NCI-H526 (cell line): Measurements from ENCODE around the gene RHD.
"Not testable (repeated sequence)": the region's sequence is repeated elsewhere in the genome, so short reads cannot be mapped to it uniquely, and the experiment has no call there.

Source experiments
- DNase-seq, 2 experiments: peaks; one replicate each; lab custom pipeline; 2025; lab: John Stamatoyannopoulos, UW

RHD gene

GRCh38 chr1:25355841-25356395, 83.6 kb downstream of the RHD start:
- DNase-seq, result no peak

DNA sequence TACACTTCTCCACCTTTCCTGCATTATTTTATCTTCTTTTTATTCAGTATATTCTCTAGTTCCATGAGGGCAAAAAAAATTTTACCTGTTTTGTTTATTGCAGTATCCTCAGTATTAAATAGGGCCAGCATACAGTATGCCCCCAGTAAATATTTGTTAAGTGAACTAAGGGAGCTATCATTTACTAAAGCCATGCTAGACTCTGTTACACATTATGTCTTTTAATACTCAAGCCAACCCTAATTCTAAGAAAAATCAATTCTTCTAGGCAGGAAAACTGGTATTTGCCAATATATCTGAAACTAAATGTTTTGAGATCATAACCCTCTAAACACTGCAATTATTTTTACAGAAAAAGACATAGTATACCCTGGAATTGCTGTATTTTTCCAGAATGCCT, 84.1 kb downstream of the RHD start:
- no peak for DNase-seq

- DNase-seq, result no peak
These were observed 84.5 kb downstream of the RHD start for GRCh38 chr1:25356848-25357247.

DNA sequence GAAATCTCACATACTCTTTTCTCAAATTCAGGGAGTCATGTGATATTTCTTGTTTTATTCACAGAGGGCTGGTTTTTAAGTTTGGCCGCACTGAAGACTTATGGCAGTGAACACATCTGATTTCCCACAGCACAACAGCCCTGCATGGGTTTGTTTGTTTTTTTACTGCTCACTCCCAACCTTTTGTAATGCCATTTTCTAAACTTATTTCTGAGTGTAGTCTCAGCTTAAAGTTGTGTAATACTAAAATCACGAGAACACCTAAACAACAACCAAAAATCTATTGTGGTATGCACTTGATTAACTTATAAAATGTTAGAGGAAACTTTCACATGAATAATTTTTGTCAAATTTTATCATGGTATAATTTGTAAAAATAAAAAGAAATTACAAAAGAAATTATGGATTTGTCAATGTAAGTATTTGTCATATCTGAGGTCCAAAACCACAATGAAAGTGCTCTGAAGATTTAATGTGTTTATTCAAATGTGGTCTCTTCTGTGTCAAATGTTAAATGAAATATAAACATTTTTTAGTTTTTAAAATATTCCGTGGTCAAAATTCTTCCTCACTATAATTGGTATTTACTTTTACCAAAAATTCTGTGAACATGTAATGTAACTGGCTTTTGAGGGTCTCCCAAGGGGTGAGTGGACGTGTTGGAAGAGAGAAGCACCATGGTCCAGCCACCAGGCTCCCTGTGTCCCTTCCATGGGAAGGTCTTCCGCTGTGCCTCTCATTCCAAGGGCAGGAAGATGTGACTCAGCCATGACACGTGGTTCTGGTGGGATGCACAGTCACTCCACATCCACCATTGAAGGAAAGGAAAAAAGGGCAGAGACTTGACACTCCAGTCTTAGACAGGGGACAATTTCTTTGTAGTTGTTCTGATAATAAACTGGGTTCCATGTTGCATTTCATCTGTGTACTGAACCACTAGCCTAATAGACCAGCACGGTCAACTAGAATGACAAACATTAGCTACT, 88.6 kb downstream of the RHD start:
- DNase-seq, result no peak

DNA sequence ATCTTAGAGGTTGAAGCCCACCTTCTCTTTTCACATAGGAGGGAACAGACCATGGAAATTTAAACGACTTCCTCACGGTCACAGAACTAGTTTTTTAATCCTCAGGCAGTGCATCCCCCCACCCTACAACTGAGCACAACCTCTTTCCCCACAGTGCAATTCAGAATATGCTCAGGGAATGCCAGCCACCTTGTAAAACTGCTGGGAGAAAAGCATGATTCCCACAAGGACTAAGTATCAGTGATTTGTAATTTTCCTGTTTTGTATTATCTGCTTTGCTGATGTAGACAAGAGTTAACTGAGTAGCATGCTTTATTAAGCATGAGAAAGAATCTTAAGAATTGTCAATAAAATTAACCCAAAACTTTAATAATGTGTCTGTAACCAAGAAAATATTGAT, 89.6 kb downstream of the RHD start:
- DNase-seq, result no peak

GRCh38 chr1:25362634-25363559, 90.6 kb downstream of the RHD start:
- DNase-seq, result not testable (repeated sequence)

- no peak for DNase-seq
These were observed 96.9 kb downstream of the RHD start for GRCh38 chr1:25369241-25369640.

GRCh38 chr1:25369691-25370271, 97.5 kb downstream of the RHD start:
- DNase-seq, result not testable (repeated sequence)

DNA sequence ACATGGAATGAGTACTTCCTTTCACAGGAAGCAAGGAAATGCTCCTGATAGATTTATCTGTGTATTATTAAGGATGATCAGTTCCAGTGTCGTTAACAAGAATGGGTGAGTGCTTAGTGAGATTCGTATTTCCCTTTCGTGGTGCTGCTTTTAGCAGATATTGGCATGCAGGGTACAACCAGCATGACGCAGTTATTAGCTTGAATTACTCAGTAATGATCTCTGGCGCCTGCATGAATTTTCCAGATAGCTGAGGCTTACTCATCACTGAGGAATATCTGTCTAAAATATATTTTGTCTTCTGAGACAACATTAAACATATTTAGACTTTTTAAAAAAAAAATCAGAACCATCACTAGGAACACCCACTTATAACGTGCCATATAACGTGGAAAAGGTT, 99.4 kb downstream of the RHD start:
- not testable (repeated sequence) for DNase-seq

- not testable (repeated sequence) for DNase-seq
These were observed 106.1 kb downstream of the RHD start for GRCh38 chr1:25378367-25378766.
